WTC11 (cell line): ENCODE data around the gene GFOD2. TPM values are rescaled to one million over a fixed set of nuclear protein-coding genes. Genes with fewer than 3 reads are reported as not detected.

ENCODE experiments used
- ATAC-seq: fragments of 200-7000 bp; cut with Tn5 transposase; 2 replicates; pipeline ENCODE4 v1.10.0; 2021; ENCODE audit warnings: mild to moderate bottlenecking, moderate library complexity
- CTCF ChIA-PET: fragments of 300-600 bp; sonication (Branson Sonifier 250); formaldehyde crosslinking; loops from one replicate; lab custom pipeline; 2021; ENCODE audit warnings: antibody characterized with exemption; lab: Charles Lee
- POLR2A ChIA-PET: fragments of 350-600 bp; sonication (Branson Sonifier 250); formaldehyde crosslinking; loops from one replicate; lab custom pipeline; 2021; ENCODE audit warnings: antibody characterized with exemption; lab: Charles Lee
- DNase-seq: peaks from one replicate; pipeline ENCODE4 v3.0.0; 2021; ENCODE audit warnings: low spot score
- H3K27ac Mint-ChIP-seq: 2 replicates; pipeline ENCODE4 v1.8.0; 2021; ENCODE audit warnings: mixed read lengths
- H3K27me3 Mint-ChIP-seq: 2 replicates; pipeline ENCODE4 v1.8.0; 2021; ENCODE audit warnings: low read depth, mild to moderate bottlenecking, moderate library complexity, mixed read lengths
- H3K36me3 Mint-ChIP-seq: 2 replicates; pipeline ENCODE4 v1.8.0; 2021; ENCODE audit warnings: mixed read lengths
- H3K4me1 Mint-ChIP-seq: 2 replicates; pipeline ENCODE4 v1.8.0; 2022; ENCODE audit warnings: mixed read lengths
- H3K4me3 Mint-ChIP-seq: 2 replicates; pipeline ENCODE4 v1.8.0; 2021; ENCODE audit warnings: mild to moderate bottlenecking, moderate library complexity, mixed read lengths
- H3K9me3 Mint-ChIP-seq: 2 replicates; pipeline ENCODE4 v1.8.0; 2021; ENCODE audit warnings: mixed read lengths
- FOXP1 ChIP-seq: sonication (generic); formaldehyde crosslinking; IDR thresholded peaks from 2 replicates; pipeline ENCODE4 v1.8.0; 2022; ENCODE audit warnings: missing genetic modification reagents, mild to moderate bottlenecking, moderate library complexity, borderline replicate concordance
- GABPB1 ChIP-seq: sonication (generic); formaldehyde crosslinking; IDR thresholded peaks from 2 replicates; pipeline ENCODE4 v1.8.1; 2023; ENCODE audit warnings: mild to moderate bottlenecking, missing genetic modification reagents
- HMGXB4 ChIP-seq: sonication (generic); formaldehyde crosslinking; IDR thresholded peaks from 2 replicates; pipeline ENCODE4 v1.8.1; 2023; ENCODE audit warnings: mild to moderate bottlenecking, moderate library complexity, missing genetic modification reagents
- IRF2 ChIP-seq: sonication (generic); formaldehyde crosslinking; IDR thresholded peaks from 2 replicates; pipeline ENCODE4 v1.8.0; 2022; ENCODE audit warnings: low read depth, missing genetic modification reagents, borderline replicate concordance
- JUN ChIP-seq: sonication (generic); formaldehyde crosslinking; IDR thresholded peaks from 2 replicates; pipeline ENCODE4 v1.8.0; 2023; ENCODE audit warnings: mild to moderate bottlenecking, missing genetic modification reagents
- KAT7 ChIP-seq: sonication (generic); formaldehyde crosslinking; IDR thresholded peaks from 2 replicates; pipeline ENCODE4 v1.8.1; 2023; ENCODE audit warnings: missing genetic modification reagents, mild to moderate bottlenecking, borderline replicate concordance
- NFE2L1 ChIP-seq: sonication (generic); formaldehyde crosslinking; IDR thresholded peaks from 2 replicates; pipeline ENCODE4 v1.8.1; 2023; ENCODE audit warnings: missing genetic modification reagents
- NFYB ChIP-seq: sonication (generic); formaldehyde crosslinking; conservative IDR thresholded peaks from 2 replicates; pipeline ENCODE4 v1.8.0; 2022; ENCODE audit warnings: low read depth, missing genetic modification reagents
- NR2C2 ChIP-seq: sonication (generic); formaldehyde crosslinking; IDR thresholded peaks from 2 replicates; pipeline ENCODE4 v1.8.0; 2022; ENCODE audit warnings: mild to moderate bottlenecking, missing genetic modification reagents
- TEAD1 ChIP-seq: sonication (generic); formaldehyde crosslinking; IDR thresholded peaks from 2 replicates; pipeline ENCODE4 v1.8.0; 2022; ENCODE audit warnings: mild to moderate bottlenecking, missing genetic modification reagents
- USF1 ChIP-seq: sonication (generic); formaldehyde crosslinking; IDR thresholded peaks from 2 replicates; pipeline ENCODE4 v1.8.0; 2022; ENCODE audit warnings: mild to moderate bottlenecking, missing genetic modification reagents
- ZNF232 ChIP-seq: sonication (generic); formaldehyde crosslinking; IDR thresholded peaks from 2 replicates; pipeline ENCODE4 v1.8.0; 2022; ENCODE audit warnings: mild to moderate bottlenecking, missing genetic modification reagents
- ZNF317 ChIP-seq: sonication (generic); formaldehyde crosslinking; IDR thresholded peaks from 2 replicates; pipeline ENCODE4 v1.8.1; 2023; ENCODE audit warnings: low read depth, mild to moderate bottlenecking, moderate library complexity, missing genetic modification reagents, borderline replicate concordance
- ZNF425 ChIP-seq: fragments of 250-450 bp; sonication (Bioruptor Pico); conservative IDR thresholded peaks from 2 replicates; pipeline ENCODE4 v1.9.0; 2021; ENCODE audit warnings: mild to moderate bottlenecking
- ZNF512 ChIP-seq: sonication (generic); formaldehyde crosslinking; IDR thresholded peaks from 2 replicates; pipeline ENCODE4 v1.8.1; 2022; ENCODE audit warnings: missing genetic modification reagents, borderline replicate concordance
- total RNA-seq: library from RNA; stranded (reverse); gene quantifications from 3 replicates; pipeline ENCODE4 v1.2.3, GENCODE V29; 2021
- TF ChIP-seq, protein P1 (sequence below): sonication (generic); formaldehyde crosslinking; IDR thresholded peaks from 2 replicates; pipeline ENCODE4 v1.8.0; 2022; ENCODE audit warnings: mild to moderate bottlenecking, missing genetic modification reagents
- TF ChIP-seq, protein P2 (sequence below): sonication (generic); formaldehyde crosslinking; IDR thresholded peaks from 2 replicates; pipeline ENCODE4 v1.8.1; 2023; ENCODE audit warnings: mild to moderate bottlenecking, missing genetic modification reagents, moderate library complexity
- TF ChIP-seq, protein P3 (sequence below): sonication (generic); formaldehyde crosslinking; conservative IDR thresholded peaks from 2 replicates; pipeline ENCODE4 v1.8.1; 2022; ENCODE audit warnings: mild to moderate bottlenecking, missing genetic modification reagents
- TF ChIP-seq, protein P4 (sequence below): sonication (generic); formaldehyde crosslinking; IDR thresholded peaks from 2 replicates; pipeline ENCODE4 v1.8.1; 2022; ENCODE audit warnings: low read depth, mild to moderate bottlenecking, moderate library complexity, missing genetic modification reagents, borderline replicate concordance
- TF ChIP-seq, protein P5 (sequence below): sonication (generic); formaldehyde crosslinking; IDR thresholded peaks from 2 replicates; pipeline ENCODE4 v1.8.1; 2023; ENCODE audit warnings: mild to moderate bottlenecking, missing genetic modification reagents
- TF ChIP-seq, protein P6 (sequence below): fragments of 200-600 bp; IDR thresholded peaks from 2 replicates; pipeline ENCODE4 v1.8.0; 2022; ENCODE audit warnings: antibody characterized with exemption

The GFOD2 gene
- total RNA-seq, 1 experiment from 2014 or later = 29.5 TPM

DNA sequence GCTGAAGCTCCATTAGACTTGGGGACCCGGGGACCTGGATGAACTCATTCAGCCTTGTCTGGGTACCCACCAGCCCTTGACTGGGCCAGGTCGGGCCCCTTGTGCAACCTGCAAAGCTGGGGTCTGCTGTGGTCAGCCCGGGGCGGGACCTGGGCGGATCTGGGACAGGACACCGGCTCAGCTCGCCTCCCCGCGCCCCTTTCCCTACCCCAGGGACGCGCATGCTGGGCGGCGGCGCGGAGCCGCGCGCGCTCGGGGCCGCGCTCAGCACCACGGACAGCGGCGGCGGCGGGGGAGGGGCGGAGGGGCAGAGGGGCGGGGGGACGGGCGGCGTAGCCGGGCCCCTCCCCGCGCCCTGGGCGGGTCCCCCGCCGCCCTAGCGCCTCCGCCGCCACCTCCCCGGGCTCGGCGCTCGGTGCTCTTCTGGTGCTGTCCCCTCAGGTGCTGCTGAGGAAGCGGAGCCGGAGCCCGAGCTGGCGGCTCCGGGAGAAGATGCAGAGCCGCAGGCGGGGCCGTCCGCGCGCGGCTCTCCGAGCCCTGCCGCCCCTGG is 66.5 kb downstream of the GFOD2 start:
- CTCF ChIA-PET = interaction anchor here (0.6 to 6.8 kb wide), 11 partner anchors 8 to 226 kb away, joined by 3 to 38 read pairs (median 6); partner anchors contain the start of genes C16orf86, ENKD1 and PARD6A
- H3K9me3 Mint-ChIP-seq = no peaks in the 10 kb centered on the region
- H3K27ac Mint-ChIP-seq = no peak overlapping the region
- peaks cover 75% of the 10 kb centered on the region for H3K27me3 Mint-ChIP-seq
- H3K36me3 Mint-ChIP-seq = peaks cover 4% of the 10 kb centered on the region; the same call in 1 of the 2 replicates
- peak; percentile 63 for DNase-seq
- H3K4me3 Mint-ChIP-seq = no peak overlapping the region
- peaks cover 12% of the 10 kb centered on the region for H3K4me1 Mint-ChIP-seq
- ATAC-seq = peak; percentile 55
- POLR2A ChIA-PET = interaction anchor here (0.5 kb wide), 1 partner anchor 372 kb away, joined by 4 read pairs; no protein-coding TSS in a partner anchor
- TF ChIP-seq USF1 (0 out of 2 replicates have a peak, but pooled peaks have one; percentile 22), ZNF232 (CRISPR knock-in tag) (peak; percentile 81; the same call in 1 of the 2 replicates), NR2C2 (CRISPR knock-in tag) (no peak), KAT7 (CRISPR knock-in tag) (no peak), ZNF512 (CRISPR knock-in tag) (no peak), TEAD1 (CRISPR knock-in tag) (peak; percentile 80; the same call in 1 of the 2 replicates), JUN (CRISPR knock-in tag) (no peak), HMGXB4 (0 out of 2 replicates have a peak, but pooled peaks have one; percentile 10), ZNF425 (CRISPR knock-in tag) (no peak), NFE2L1 (CRISPR knock-in tag) (0 out of 2 replicates have a peak, but pooled peaks have one; percentile 20), ZNF317 (CRISPR knock-in tag) (no peak), GABPB1 (CRISPR knock-in tag) (0 out of 2 replicates have a peak, but pooled peaks have one; percentile 29), NFYB (no peak), FOXP1 (CRISPR knock-in tag) (peak; percentile 80; the same call in 1 of the 2 replicates), IRF2 (CRISPR knock-in tag) (no peak; the same call in 1 of the 2 replicates)
- TF ChIP-seq, protein P1, sequence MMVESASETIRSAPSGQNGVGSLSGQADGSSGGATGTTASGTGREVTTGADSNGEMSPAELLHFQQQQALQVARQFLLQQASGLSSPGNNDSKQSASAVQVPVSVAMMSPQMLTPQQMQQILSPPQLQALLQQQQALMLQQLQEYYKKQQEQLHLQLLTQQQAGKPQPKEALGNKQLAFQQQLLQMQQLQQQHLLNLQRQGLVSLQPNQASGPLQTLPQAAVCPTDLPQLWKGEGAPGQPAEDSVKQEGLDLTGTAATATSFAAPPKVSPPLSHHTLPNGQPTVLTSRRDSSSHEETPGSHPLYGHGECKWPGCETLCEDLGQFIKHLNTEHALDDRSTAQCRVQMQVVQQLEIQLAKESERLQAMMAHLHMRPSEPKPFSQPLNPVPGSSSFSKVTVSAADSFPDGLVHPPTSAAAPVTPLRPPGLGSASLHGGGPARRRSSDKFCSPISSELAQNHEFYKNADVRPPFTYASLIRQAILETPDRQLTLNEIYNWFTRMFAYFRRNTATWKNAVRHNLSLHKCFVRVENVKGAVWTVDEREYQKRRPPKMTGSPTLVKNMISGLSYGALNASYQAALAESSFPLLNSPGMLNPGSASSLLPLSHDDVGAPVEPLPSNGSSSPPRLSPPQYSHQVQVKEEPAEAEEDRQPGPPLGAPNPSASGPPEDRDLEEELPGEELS (CRISPR knock-in tag) = peak; percentile 70
- TF ChIP-seq, protein P2, sequence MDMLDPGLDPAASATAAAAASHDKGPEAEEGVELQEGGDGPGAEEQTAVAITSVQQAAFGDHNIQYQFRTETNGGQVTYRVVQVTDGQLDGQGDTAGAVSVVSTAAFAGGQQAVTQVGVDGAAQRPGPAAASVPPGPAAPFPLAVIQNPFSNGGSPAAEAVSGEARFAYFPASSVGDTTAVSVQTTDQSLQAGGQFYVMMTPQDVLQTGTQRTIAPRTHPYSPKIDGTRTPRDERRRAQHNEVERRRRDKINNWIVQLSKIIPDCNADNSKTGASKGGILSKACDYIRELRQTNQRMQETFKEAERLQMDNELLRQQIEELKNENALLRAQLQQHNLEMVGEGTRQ (CRISPR knock-in tag) = no peak
- TF ChIP-seq, protein P3, sequence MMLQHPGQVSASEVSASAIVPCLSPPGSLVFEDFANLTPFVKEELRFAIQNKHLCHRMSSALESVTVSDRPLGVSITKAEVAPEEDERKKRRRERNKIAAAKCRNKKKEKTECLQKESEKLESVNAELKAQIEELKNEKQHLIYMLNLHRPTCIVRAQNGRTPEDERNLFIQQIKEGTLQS (CRISPR knock-in tag) = no peak
- TF ChIP-seq, protein P4, sequence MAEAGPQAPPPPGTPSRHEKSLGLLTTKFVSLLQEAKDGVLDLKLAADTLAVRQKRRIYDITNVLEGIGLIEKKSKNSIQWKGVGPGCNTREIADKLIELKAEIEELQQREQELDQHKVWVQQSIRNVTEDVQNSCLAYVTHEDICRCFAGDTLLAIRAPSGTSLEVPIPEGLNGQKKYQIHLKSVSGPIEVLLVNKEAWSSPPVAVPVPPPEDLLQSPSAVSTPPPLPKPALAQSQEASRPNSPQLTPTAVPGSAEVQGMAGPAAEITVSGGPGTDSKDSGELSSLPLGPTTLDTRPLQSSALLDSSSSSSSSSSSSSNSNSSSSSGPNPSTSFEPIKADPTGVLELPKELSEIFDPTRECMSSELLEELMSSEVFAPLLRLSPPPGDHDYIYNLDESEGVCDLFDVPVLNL = no peak
- TF ChIP-seq, protein P5, sequence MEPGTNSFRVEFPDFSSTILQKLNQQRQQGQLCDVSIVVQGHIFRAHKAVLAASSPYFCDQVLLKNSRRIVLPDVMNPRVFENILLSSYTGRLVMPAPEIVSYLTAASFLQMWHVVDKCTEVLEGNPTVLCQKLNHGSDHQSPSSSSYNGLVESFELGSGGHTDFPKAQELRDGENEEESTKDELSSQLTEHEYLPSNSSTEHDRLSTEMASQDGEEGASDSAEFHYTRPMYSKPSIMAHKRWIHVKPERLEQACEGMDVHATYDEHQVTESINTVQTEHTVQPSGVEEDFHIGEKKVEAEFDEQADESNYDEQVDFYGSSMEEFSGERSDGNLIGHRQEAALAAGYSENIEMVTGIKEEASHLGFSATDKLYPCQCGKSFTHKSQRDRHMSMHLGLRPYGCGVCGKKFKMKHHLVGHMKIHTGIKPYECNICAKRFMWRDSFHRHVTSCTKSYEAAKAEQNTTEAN = 0 out of 2 replicates have a peak, but pooled peaks have one; percentile 15
- TF ChIP-seq, protein P6, sequence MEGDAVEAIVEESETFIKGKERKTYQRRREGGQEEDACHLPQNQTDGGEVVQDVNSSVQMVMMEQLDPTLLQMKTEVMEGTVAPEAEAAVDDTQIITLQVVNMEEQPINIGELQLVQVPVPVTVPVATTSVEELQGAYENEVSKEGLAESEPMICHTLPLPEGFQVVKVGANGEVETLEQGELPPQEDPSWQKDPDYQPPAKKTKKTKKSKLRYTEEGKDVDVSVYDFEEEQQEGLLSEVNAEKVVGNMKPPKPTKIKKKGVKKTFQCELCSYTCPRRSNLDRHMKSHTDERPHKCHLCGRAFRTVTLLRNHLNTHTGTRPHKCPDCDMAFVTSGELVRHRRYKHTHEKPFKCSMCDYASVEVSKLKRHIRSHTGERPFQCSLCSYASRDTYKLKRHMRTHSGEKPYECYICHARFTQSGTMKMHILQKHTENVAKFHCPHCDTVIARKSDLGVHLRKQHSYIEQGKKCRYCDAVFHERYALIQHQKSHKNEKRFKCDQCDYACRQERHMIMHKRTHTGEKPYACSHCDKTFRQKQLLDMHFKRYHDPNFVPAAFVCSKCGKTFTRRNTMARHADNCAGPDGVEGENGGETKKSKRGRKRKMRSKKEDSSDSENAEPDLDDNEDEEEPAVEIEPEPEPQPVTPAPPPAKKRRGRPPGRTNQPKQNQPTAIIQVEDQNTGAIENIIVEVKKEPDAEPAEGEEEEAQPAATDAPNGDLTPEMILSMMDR = no peak
